Epithelial cell of proximal tubule (primary cell): ENCODE measurements around the gene METTL25B. TPM values are rescaled to one million over a fixed set of nuclear protein-coding genes. Genes with fewer than 3 reads are reported as not detected.

Source experiments
- DNase-seq: peaks from one replicate; pipeline ENCODE4 v3.0.0-alpha.2; 2011; ENCODE audit warnings: low read depth
- H3K4me3 ChIP-seq: 2 replicates; pipeline ENCODE4 v1.5.1; 2011; ENCODE audit warnings: low read depth, mild to moderate bottlenecking, low read length
- total RNA-seq: library from RNA; depleted of rRNA; stranded (reverse); fragments of >200 nt; gene quantifications from 2 replicates; pipeline ENCODE4 v1.2.3, GENCODE V29; 2015
- TF ChIP-seq, protein P1 (sequence below): conservative IDR thresholded peaks from 2 replicates; pipeline ENCODE4 v1.5.1; 2012; ENCODE audit warnings: low read depth, mild to moderate bottlenecking, low read length

Gene METTL25B
- total RNA-seq, 1 donor from 2014 or later: 19.9 TPM

GRCh38 chr1:156706657-156707416 is 21.4 kb upstream of the METTL25B start:
- H3K4me3 ChIP-seq: peak overlapping the region; percentile 55

DNA sequence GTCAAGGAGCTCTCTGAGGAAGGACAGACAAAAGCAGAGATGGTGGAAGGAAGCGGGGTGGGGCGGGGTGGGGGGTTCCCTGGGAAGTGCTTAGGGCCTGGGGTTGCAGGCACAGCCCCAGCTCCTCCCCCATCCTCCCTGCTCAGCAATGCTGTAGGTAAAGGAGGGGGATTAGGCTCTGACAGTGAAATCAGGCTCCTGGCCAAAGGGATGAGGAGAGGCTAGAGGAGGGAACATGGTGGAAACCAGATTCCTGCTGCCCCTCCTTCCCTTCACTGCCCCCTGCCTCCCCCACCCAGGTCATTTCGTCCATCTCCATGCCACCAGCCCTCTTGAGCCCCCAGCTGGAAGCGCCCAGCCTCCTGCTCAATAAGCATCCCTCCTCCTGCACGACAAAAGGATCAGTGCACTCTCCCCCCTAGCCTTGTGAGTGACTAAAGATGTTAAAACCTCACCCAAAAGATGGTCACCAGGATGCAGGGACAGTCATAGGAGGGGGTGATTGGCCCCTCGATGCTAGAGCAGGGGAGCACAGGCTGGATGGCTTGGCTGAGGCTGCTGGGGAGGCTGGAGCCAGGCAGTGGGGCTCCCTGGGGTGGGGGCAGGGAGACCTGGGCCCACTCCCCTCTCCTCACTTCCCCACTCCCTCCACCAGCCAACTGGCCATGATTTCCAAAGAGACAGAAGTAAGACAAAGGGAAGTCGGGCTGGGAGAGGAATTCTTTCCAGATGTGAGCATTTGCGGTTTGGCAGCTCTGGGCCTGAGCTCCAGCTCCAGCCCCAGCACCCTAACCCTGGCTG is 20.7 kb upstream of the METTL25B start:
- TF ChIP-seq, protein P1, sequence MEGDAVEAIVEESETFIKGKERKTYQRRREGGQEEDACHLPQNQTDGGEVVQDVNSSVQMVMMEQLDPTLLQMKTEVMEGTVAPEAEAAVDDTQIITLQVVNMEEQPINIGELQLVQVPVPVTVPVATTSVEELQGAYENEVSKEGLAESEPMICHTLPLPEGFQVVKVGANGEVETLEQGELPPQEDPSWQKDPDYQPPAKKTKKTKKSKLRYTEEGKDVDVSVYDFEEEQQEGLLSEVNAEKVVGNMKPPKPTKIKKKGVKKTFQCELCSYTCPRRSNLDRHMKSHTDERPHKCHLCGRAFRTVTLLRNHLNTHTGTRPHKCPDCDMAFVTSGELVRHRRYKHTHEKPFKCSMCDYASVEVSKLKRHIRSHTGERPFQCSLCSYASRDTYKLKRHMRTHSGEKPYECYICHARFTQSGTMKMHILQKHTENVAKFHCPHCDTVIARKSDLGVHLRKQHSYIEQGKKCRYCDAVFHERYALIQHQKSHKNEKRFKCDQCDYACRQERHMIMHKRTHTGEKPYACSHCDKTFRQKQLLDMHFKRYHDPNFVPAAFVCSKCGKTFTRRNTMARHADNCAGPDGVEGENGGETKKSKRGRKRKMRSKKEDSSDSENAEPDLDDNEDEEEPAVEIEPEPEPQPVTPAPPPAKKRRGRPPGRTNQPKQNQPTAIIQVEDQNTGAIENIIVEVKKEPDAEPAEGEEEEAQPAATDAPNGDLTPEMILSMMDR: no peak
- DNase-seq: no peak
- no peak overlapping the region for H3K4me3 ChIP-seq

More at GRCh38 chr1:156706657-156707416, 21.4 kb upstream of the METTL25B start:
- TF ChIP-seq, protein P1: no peak
- no peak for DNase-seq

DNA sequence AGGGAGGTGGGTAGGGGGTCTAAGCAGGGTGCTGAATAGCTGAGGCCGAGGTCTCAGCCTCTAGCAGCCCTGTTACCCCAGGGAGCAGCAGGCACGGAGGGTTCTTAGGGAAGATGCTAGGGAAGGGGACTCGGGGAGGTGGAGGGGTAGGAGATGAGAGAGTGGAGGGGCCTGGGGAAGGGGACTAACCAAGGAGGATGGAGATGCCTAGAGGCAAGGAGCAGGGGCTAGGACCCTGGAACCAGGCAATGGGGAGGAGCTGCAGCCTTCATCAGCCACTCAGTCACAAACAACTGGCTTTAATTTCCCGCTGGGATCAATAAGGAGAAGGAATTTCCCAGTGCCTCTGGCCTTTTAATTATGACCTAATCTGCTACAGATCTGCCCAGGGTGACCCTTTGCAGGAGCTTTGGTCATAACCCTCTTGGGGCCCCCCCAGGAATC is 20.0 kb upstream of the METTL25B start:
- H3K4me3 ChIP-seq: no peak overlapping the region
- TF ChIP-seq, protein P1: no peak
- DNase-seq: no peak

DNA sequence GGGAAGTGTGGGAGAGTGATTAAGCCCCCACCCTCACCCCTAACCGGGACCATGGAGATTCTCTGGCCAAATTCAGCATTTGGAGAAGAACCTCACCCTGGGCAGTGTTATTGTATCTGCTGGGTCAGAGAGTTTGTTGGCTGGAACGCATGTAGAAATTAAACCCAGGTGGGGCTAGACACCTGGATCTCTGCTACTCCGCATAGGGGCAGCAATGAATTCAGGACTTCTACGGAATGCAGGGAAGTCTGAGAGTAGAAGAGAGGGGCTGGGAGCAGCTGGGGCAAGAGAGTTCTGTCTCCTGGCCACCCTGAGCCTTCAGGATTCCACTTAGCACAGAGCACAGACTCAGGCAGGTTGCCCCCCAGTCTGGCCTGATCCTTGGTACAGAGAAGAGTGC is 19.2 kb upstream of the METTL25B start:
- no peak overlapping the region for H3K4me3 ChIP-seq
- TF ChIP-seq, protein P1: no peak
- DNase-seq: no peak

DNA sequence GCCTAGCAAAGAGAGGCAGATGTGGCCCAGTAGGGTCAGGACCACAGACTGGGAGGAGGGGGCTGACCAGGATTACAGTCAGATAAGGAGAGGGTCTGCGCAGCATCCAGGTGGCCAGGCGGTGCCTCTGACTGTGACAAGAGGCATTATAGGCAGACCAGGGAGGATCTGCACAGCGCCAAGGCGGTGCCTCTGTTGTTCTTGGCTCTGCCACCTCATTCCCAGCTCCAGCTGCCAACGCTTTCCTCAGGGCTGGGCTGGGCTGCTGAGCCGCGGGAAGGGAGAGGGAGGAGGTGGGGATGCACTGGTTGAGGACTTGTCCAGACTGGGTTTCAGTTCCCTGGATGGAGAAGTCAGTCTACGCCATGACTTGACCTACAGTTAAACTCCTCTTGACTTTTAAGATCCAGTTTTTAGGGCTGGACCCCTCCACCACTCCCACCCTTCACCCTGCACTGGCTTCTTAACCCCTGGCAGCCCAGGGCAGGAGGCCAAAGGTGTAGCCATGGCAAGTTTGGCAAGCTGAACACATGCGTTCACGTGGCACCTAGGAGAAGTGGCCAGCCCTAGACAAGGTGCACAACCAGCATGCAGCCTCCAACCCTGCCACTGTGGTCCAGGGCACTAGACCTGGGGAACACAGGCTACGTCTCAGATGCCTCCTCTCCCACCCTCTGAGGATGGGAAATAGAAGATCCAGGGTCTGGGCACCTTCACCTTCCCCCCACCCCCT is 18.3 kb upstream of the METTL25B start:
- no peak for DNase-seq
- no peak overlapping the region for H3K4me3 ChIP-seq
- TF ChIP-seq, protein P1: no peak

DNA sequence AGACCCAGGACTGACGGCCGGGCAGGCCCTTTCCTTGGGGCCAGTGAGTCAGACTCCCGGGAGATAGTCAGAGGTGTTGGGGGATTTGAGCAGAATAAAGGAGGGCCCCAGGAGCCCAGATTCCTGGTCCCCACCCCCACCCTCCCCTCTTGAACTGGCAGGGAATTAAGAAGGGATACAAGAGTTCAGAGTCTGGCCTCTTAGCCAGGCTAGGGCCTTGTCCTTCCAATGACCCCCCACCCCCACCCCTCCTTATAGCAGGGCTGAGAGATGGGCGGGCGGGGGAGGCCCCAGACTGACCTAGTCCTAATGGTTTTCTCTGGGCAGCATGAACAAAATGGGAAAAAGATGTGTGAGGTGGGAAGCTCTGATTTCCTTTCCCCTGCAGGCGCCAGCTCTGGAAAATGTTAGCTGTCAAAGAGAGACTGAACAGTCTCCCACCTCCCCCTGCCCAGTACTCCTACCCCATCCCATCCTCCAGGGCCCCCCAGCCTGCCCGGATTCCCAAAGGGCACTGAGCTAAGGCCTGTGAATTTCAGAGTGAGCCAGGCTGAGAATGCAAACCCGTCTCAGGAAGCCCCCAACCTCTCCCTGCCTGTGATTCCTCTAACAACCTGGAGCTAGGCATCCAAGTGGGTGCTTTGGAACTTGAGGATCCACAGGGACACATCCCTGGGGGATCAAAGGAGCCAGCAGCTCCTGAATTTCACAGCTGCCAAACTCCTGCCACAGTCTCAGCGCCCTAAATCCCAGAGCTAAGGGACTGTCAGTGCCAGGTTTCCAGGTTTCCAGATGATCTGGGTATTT is 17.1 kb upstream of the METTL25B start:
- H3K4me3 ChIP-seq: no peak overlapping the region
- DNase-seq: no peak
- TF ChIP-seq, protein P1: no peak
